Stimulated activated CD8-positive, alpha-beta memory T cell treated with anti-CD3 and anti-CD28 coated beads, Interleukin-15, amount 100 ng/mL, for 24 hours (primary cell): ENCODE data around the gene MEIS1.
"Not testable (repeated sequence)": the region's sequence is repeated elsewhere in the genome, so short reads cannot be mapped to it uniquely, and the experiment has no call there.

Source experiments
- DNase-seq: peaks from one replicate; pipeline ENCODE4 v3.0.0-alpha.2; 2020; ENCODE audit warnings: low read depth

MEIS1 gene

GRCh38 chr2:66467718-66468117 is 32.8 kb downstream of the MEIS1 start:
- no peak for DNase-seq

GRCh38 chr2:66469214-66469902 is 34.4 kb downstream of the MEIS1 start:
- DNase-seq: no peak

- no peak for DNase-seq
These were observed 35.3 kb downstream of the MEIS1 start for GRCh38 chr2:66470199-66470598.

- no peak for DNase-seq
These were observed 37.4 kb downstream of the MEIS1 start for GRCh38 chr2:66472225-66472843.

- DNase-seq: no peak
These were observed 42.4 kb downstream of the MEIS1 start for GRCh38 chr2:66477135-66477842.

GRCh38 chr2:66478299-66478698 is 43.4 kb downstream of the MEIS1 start:
- DNase-seq: no peak

- no peak for DNase-seq
These were observed 43.9 kb downstream of the MEIS1 start for GRCh38 chr2:66478731-66479316.

GRCh38 chr2:66481100-66481549 is 46.2 kb downstream of the MEIS1 start:
- DNase-seq: no peak

- not testable (repeated sequence) for DNase-seq
These were observed 50.3 kb downstream of the MEIS1 start for GRCh38 chr2:66485252-66485651.

GRCh38 chr2:66488946-66489345 is 54.0 kb downstream of the MEIS1 start:
- DNase-seq: no peak

GRCh38 chr2:66489436-66489835 is 54.5 kb downstream of the MEIS1 start:
- no peak for DNase-seq

- DNase-seq: no peak
These were observed 55.7 kb downstream of the MEIS1 start for GRCh38 chr2:66490588-66491001.

GRCh38 chr2:66494708-66495107 is 59.8 kb downstream of the MEIS1 start:
- no peak for DNase-seq

- no peak for DNase-seq
These were observed 61.1 kb downstream of the MEIS1 start for GRCh38 chr2:66495788-66496640.

GRCh38 chr2:66496670-66497420 is 61.9 kb downstream of the MEIS1 start:
- DNase-seq: no peak

- no peak for DNase-seq
These were observed 62.7 kb downstream of the MEIS1 start for GRCh38 chr2:66497431-66498288.

GRCh38 chr2:66498289-66498975 is 63.5 kb downstream of the MEIS1 start:
- DNase-seq: no peak

- no peak for DNase-seq
These were observed 66.3 kb downstream of the MEIS1 start for GRCh38 chr2:66501267-66501666.

GRCh38 chr2:66506265-66506664 is 71.3 kb downstream of the MEIS1 start:
- DNase-seq: no peak
